ENCODE results near the gene RNF114. TPM values are rescaled to one million over a fixed set of nuclear protein-coding genes. Genes with fewer than 3 reads are reported as not detected.

RNF114 gene
- total and polyA plus RNA-seq, 2 donors, result 48.2 to 52.2 TPM

DNA sequence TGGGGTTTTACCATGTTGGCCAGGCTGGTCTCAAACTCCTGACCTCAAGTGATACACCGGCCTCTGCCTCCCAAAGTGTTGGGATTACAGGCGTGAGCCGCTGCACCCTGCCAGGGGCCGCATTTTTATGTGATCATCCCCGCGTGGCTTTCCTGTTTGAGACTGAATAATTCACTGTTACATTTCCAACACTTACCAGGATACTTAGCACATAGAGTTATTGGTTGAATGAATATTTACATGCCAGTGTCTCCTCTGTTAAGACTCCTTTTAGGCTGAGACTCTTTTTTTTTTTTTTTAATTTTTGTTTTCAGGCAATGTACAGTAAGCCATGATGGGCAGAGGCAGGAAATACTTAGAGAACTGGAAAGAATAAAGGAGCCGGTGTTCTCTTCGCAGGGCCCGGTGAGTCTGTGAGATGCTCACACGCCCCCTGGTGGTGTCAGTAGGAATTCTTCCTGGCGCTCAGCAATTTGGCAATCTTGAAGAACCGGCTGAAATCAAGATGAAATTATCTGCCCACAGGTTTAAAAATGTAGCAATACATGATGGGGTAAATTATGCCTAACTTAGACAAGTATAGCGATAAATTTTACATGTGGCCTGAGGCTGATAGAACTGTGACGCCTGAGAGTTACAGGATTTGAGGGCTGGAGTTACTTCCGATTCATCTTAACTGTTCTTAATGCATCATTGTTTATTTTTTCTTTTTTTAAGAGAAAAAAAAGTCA lies 7.6 kb upstream of the RNF114 start:
- Histone ChIP-seq H3K27ac (ENCODE audit: low read depth) (no peak overlapping the region), H3K4me3 (ENCODE audit: low read depth, low read length) (no peak overlapping the region), H3K36me3 (ENCODE audit: insufficient read depth) (no peaks in the 10 kb centered on the region), H3K4me1 (ENCODE audit: insufficient read depth) (no peaks in the 10 kb centered on the region)
- peak; percentile 80 for DNase-seq (ENCODE audit: extremely low spot score)
- 9% methylated on average over 15 of the region's 15 CpGs for WGBS

DNA sequence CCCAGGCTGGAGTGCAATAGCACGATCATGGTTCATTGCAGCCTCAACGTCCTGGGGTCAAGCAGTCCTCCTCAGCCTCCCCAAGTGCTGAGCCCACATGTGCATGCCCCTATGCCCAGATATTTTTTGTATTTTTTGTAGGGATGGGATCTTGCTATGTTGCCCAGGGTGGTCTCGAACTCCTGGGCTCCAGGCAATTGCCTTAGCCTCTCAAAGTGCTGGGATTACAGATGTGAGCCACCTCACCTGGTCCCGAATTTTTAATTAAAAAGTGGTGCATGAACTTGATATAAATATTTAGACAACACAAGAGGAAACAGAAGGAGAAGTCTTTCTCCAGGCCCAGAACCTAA lies 7.1 kb upstream of the RNF114 start:
- no peaks in the 10 kb centered on the region for H3K4me1 ChIP-seq (ENCODE audit: insufficient read depth)
- 32% methylated on average over 4 of the region's 4 CpGs for WGBS
- no peaks in the 10 kb centered on the region for H3K36me3 ChIP-seq (ENCODE audit: insufficient read depth)
- DNase-seq (ENCODE audit: extremely low spot score), result no peak
- no peak overlapping the region for H3K4me3 ChIP-seq (ENCODE audit: low read depth, low read length)
- no peak overlapping the region for H3K27ac ChIP-seq (ENCODE audit: low read depth)

DNA sequence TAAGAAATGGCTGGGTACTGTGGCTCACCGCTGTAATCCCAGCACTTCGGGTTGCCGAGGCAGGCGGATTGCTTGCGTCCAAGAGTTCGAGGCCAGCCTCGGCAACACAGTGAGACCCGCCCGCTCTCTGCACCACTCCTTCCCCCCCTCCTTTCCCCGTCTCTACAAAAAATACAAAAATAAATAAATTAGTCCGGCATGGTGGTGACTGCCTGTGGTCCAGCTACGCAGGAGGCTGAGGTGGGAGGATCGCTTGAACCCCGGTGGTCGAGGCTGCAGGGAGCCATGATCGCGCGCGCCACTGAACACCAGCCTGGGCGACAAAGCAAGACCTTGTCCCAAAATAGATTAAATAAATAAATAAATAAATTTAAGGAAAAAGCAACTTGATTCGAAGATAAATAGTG lies 448 bp upstream of the RNF114 start:
- WGBS, result 39% methylated on average over 21 of the region's 21 CpGs
- H3K4me1 ChIP-seq (ENCODE audit: insufficient read depth), result no peaks in the 10 kb centered on the region
- H3K4me3 ChIP-seq (ENCODE audit: low read depth, low read length), result peak overlapping the region; percentile 27
- no peak for DNase-seq (ENCODE audit: extremely low spot score)
- no peaks in the 10 kb centered on the region for H3K36me3 ChIP-seq (ENCODE audit: insufficient read depth)
- no peak overlapping the region for H3K27ac ChIP-seq (ENCODE audit: low read depth)

DNA sequence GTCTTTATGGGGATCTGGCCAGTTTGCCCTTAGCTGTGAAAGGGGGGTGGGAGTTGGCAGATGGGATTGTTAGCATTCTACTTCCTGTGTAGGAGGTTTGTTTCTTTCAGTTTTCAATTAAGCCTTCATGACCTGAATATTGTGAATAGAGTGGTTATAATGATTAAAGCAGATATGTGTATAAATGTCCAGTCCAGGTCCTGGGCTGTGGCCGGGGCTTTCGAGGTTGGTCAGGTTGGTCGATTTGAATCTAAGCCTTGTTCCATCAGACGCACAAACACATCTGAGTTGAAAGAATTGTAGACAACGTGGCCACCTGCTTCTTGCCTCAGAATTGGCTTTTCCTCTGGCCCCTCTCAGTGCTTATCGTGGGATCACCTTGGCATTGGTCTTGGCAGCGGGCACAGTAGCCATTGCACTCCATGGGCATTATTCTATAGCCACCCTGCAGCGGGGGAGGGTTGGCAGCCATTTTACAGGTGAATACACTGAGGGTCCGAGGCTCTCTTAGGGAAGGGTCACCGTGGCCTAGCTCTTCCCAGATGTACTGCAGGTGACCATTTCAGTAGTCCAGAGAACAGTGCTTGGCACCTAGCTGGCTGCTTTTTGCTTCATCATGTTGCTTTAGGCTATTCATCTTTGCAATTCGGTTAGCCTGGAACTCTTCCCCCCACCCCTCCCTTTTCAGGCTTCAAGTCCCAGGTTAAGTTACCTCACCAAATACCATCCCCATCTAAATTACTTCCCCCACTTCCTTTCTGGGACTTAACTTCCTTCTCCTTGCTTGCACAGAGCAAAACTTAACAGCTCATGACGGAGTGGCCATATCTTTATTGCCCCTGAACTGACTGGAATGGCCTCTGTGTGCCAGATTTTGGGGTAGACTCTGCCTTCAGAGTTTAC lies 1.1 kb downstream of the RNF114 start:
- Histone ChIP-seq H3K27ac (ENCODE audit: low read depth) (no peak overlapping the region), H3K4me3 (ENCODE audit: low read depth, low read length) (peak overlapping the region; percentile 82), H3K4me1 (ENCODE audit: insufficient read depth) (no peaks in the 10 kb centered on the region), H3K36me3 (ENCODE audit: insufficient read depth) (no peaks in the 10 kb centered on the region)
- 16% methylated on average over 12 of the region's 12 CpGs for WGBS
- no peak for DNase-seq (ENCODE audit: extremely low spot score)

DNA sequence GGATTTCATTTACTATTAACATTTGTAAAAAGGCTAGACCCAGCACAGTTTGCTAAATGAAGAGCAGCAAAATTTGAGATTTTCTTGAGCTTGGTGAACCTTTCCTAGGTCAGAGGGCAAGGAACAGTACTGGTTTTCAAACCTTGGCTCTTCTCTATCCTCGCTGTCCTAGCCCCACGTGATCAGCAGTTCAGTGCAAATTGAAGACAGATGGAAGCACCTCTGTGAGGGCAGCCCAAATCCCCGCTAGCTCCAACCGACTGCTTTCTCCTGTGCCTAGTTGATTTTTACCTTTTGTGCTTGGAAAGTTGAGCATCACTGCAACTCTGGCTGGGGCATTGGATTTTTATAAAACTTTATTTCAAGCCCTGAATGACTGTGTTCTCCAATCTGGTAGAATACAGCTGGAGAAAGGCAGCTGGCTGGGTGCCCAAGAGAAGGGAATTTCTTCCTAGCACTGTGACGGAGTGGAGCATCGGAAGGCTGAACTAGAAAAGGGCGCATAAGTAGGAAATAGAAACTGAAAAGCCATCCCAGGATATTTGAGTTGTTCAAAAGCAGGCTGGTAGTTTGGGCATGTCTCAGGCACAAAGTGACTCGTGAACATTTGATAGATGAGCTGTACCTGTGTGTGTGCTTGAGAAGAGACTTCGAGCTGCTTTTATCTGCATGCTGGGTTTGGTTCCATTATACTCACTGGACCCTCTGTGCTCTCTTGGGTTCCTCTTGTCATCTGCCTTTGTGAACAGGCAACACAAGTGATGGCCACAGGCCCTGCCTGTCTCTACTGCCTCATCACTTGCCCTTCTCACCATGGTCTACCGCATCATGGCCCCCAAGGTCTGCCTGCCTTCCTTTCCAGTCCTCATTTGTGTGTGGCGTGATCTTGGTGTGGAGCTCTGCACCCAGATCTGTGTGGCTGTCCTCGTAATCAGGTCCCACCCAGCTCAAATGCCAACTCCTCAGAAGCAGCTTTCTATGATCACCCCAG lies 2.3 kb downstream of the RNF114 start:
- Histone ChIP-seq H3K36me3 (ENCODE audit: insufficient read depth) (no peaks in the 10 kb centered on the region), H3K4me1 (ENCODE audit: insufficient read depth) (no peaks in the 10 kb centered on the region), H3K27ac (ENCODE audit: low read depth) (no peak overlapping the region), H3K4me3 (ENCODE audit: low read depth, low read length) (no peak overlapping the region)
- WGBS, result 54% methylated on average over 12 of the region's 12 CpGs
- DNase-seq (ENCODE audit: extremely low spot score), result no peak

DNA sequence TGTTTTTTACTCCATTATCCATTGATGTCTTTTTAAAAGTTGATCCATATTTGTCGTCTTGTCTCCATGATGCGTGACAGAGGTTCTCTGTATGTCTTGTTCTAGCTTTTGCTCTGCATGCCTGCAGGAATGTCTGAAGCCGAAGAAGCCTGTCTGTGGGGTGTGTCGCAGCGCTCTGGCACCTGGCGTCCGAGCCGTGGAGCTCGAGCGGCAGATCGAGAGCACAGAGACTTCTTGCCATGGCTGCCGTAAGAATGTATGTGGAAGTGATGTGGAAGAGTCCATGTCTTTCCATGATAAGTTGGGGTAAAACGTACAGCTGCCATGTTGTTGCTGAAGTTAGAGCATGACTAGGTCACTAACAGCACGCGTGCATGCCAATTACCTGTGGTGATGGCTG lies 5.3 kb downstream of the RNF114 start:
- Histone ChIP-seq H3K36me3 (ENCODE audit: insufficient read depth) (peaks cover 3% of the 10 kb centered on the region), H3K4me3 (ENCODE audit: low read depth, low read length) (no peak overlapping the region), H3K27ac (ENCODE audit: low read depth) (no peak overlapping the region), H3K4me1 (ENCODE audit: insufficient read depth) (no peaks in the 10 kb centered on the region)
- 94% methylated on average over 15 of the region's 15 CpGs for WGBS
- no peak for DNase-seq (ENCODE audit: extremely low spot score)

DNA sequence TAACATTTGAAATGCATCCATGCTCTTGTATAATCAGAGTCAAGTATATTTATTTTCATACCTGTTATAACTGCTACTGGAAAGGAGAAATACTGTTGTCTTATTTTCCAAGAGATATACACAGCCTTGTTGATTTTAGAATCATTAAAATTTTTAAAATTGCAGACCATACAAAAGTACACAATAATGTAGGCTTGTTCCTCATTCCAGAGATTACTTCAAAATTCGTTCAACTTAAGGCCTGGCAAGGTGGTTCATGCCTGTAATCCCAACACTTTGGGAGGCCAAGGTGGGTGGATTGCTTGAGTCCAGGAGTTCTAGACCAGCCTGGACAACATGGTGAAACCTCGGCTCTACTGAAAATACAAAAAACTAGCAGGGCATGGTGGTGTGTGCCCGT lies 6.1 kb downstream of the RNF114 start:
- Histone ChIP-seq H3K4me3 (ENCODE audit: low read depth, low read length) (no peak overlapping the region), H3K36me3 (ENCODE audit: insufficient read depth) (peaks cover 3% of the 10 kb centered on the region), H3K4me1 (ENCODE audit: insufficient read depth) (no peaks in the 10 kb centered on the region), H3K27ac (ENCODE audit: low read depth) (no peak overlapping the region)
- no peak for DNase-seq (ENCODE audit: extremely low spot score)
- 75% methylated on average over 3 of the region's 3 CpGs for WGBS

DNA sequence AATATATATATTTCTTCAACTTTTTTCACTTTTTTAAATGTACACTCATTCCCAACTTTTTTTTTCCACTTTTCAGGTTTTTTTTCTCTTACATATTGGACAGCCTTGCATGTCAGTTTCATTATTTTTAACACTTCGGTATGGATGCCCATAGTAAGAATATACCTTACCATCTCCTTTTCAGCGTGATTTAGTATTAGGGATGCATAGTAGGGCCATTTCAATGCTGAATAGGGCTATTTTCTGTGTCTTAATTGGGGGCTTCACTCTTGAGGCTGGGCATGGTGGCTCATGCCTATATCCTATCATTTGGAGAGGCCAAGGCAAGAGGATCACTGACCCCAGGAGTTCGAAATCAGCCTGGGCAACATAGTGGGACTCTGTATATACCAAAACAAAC lies 6.7 kb downstream of the RNF114 start:
- no peak for DNase-seq (ENCODE audit: extremely low spot score)
- 95% methylated on average over 3 of the region's 3 CpGs for WGBS
- Histone ChIP-seq H3K4me3 (ENCODE audit: low read depth, low read length) (no peak overlapping the region), H3K36me3 (ENCODE audit: insufficient read depth) (peaks cover 3% of the 10 kb centered on the region), H3K4me1 (ENCODE audit: insufficient read depth) (no peaks in the 10 kb centered on the region), H3K27ac (ENCODE audit: low read depth) (no peak overlapping the region)

DNA sequence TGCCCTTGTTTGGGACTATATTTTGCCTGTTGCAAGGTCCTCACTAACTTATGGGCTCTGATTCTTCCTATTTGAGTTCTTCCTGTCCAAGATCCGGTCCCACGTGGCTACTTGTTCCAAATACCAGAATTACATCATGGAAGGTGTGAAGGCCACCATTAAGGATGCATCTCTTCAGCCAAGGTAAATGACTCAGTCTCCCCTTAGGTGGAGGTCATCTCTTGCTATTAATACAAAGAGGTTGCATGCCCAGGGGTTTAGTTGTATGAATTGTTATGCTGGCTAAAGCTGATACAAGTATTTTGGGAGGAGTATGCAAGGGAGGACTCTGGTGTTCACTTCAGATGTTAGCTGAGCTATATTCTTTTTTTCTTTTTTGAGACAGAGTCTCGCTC lies 9.1 kb downstream of the RNF114 start:
- WGBS, result 89% methylated on average over 3 of the region's 3 CpGs
- no peaks in the 10 kb centered on the region for H3K4me1 ChIP-seq (ENCODE audit: insufficient read depth)
- no peak overlapping the region for H3K4me3 ChIP-seq (ENCODE audit: low read depth, low read length)
- DNase-seq (ENCODE audit: extremely low spot score), result no peak
- no peak overlapping the region for H3K27ac ChIP-seq (ENCODE audit: low read depth)
- H3K36me3 ChIP-seq (ENCODE audit: insufficient read depth), result peaks cover 3% of the 10 kb centered on the region

DNA sequence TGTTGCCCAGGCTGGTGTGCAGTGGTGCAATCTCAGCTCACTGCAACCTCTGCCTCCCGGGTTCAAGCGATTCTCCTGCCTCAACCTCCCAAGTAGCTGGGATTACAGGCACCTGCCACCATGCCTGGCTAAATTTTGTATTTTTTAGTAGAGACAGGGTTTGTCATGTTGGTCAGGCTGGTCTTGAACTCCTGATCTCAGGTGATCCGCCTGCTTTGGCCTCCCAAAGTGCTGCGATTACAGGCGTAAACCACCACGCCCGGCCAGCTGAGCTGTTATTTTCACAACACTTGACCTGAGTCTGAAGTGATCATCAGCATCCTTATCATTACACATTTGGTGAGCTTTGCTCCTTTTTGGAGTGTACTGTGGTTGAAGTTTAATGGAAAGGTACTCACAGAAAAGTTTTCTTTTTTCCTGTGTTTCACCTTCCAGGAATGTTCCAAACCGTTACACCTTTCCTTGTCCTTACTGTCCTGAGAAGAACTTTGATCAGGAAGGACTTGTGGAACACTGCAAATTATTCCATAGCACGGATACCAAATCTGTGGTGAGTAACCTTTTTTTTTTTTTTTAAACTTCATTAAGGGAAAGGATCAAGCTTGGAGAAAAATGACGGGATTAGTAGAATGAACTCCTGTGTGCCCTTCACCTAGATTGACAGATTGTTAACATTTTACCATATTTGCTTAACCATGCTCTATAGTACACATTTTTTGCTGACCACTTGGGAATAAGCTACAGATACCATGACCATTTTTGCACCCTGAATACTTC lies 9.7 kb downstream of the RNF114 start:
- Histone ChIP-seq H3K27ac (ENCODE audit: low read depth) (no peak overlapping the region), H3K4me1 (ENCODE audit: insufficient read depth) (no peaks in the 10 kb centered on the region), H3K36me3 (ENCODE audit: insufficient read depth) (peaks cover 3% of the 10 kb centered on the region), H3K4me3 (ENCODE audit: low read depth, low read length) (no peak overlapping the region)
- 97% methylated on average over 10 of the region's 10 CpGs for WGBS
- DNase-seq (ENCODE audit: extremely low spot score), result no peak

DNA sequence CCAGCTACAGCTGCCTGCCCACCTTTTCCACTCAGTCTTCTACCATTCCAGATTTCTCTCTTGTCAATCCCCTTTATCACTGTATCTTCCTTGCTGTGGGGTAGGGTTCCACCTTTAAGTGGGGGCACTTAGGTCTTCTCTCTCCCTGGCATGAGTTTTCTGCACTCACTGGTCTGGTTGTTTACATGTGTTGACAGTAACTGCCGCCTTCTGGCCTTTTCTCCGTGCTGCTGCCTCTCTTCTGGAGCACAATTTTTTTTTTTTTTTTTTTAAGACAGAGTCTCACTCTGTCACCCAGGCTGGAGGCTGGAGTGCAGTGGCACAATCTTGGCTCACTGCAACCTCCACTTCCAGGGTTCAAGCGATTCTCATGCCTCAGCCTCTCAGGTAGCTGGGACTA lies 12.0 kb downstream of the RNF114 start:
- WGBS, result 68% methylated on average over 3 of the region's 3 CpGs
- Histone ChIP-seq H3K4me1 (ENCODE audit: insufficient read depth) (no peaks in the 10 kb centered on the region), H3K36me3 (ENCODE audit: insufficient read depth) (peaks cover 4% of the 10 kb centered on the region), H3K4me3 (ENCODE audit: low read depth, low read length) (no peak overlapping the region), H3K27ac (ENCODE audit: low read depth) (no peak overlapping the region)
- DNase-seq (ENCODE audit: extremely low spot score), result no peak

DNA sequence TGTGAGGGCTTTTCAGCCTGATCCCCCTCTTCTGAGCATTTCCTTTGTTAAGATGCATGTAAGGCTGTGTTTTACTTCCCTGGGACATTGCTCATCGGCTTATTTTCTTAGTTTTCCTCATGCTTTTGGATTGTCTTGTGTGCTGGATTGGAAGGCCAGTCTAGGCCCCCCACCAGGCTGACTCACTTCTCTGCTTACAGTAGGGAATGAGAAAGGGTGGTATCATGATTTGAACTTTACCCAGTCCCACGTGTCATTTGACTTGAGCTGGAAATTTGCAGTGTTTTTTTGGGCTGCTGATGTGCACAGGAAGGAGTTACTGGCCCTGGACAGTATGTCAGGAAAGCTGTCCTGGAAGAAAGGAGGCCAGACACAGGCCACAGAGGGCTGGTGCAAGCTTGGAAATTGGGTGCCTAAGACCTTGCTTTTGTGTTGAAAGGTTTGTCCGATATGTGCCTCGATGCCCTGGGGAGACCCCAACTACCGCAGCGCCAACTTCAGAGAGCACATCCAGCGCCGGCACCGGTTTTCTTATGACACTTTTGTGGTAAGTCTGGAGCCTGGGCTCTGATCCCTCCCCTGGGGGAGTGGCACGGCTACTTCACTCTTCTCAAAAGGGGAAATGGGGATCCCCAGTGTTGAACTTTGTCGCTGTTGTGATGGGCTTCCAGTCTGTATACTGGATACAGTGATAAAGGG lies 12.8 kb downstream of the RNF114 start:
- no peak overlapping the region for H3K4me3 ChIP-seq (ENCODE audit: low read depth, low read length)
- DNase-seq (ENCODE audit: extremely low spot score), result no peak
- H3K36me3 ChIP-seq (ENCODE audit: insufficient read depth), result peaks cover 4% of the 10 kb centered on the region
- WGBS, result 94% methylated on average over 11 of the region's 11 CpGs
- no peak overlapping the region for H3K27ac ChIP-seq (ENCODE audit: low read depth)
- no peaks in the 10 kb centered on the region for H3K4me1 ChIP-seq (ENCODE audit: insufficient read depth)
